ENCODE data around the gene AK2. TPM values are rescaled to one million over a fixed set of nuclear protein-coding genes. Genes with fewer than 3 reads are reported as not detected.

AK2 gene
- total RNA-seq, 1 experiment from 2014 or later: 390 TPM

- no peaks in the 10 kb centered on the region for H3K9me3 Mint-ChIP-seq (ENCODE audit: unreplicated experiment)
- H3K27me3 Mint-ChIP-seq (ENCODE audit: insufficient read depth, unreplicated experiment): no peaks in the 10 kb centered on the region
- no TSS peak for BruUV-seq (replicated peaks)
- ChIA-PET POLR2A (interaction anchor here (0.6 to 1.4 kb wide), 5 partner anchors 9 to 1757 kb away, joined by 3 to 5 read pairs (median 4); no protein-coding TSS in a partner anchor), CTCF (interaction anchor here (0.7 to 2.1 kb wide), 10 partner anchors 13 to 146 kb away, joined by 3 to 8 read pairs (median 4); no protein-coding TSS in a partner anchor)
- intact Hi-C loops (cut with micrococcal nuclease): no loop called here
- H3K4me3 Mint-ChIP-seq (ENCODE audit: unreplicated experiment): no peak overlapping the region
- no peak overlapping the region for H3K27ac Mint-ChIP-seq (ENCODE audit: low read depth, unreplicated experiment)
- no peak for DNase-seq (ENCODE audit: unreplicated experiment)
- TF ChIP-seq CTCF (IDR thresholded peaks at IDR 0.05; ENCODE audit: unreplicated experiment): no peak
- no peaks in the 10 kb centered on the region for H3K4me1 Mint-ChIP-seq (ENCODE audit: insufficient read depth, unreplicated experiment)
- peaks cover 83% of the 10 kb centered on the region for H3K36me3 Mint-ChIP-seq (ENCODE audit: insufficient read depth, unreplicated experiment)
Observed at GRCh38 chr1:33021567-33022431, 14.9 kb downstream of the AK2 start.

- ChIA-PET CTCF (no interaction called here), POLR2A (interaction anchor here (1.7 kb wide), 1 partner anchor 17 kb away, joined by 6 read pairs; no protein-coding TSS in a partner anchor)
- no peak overlapping the region for H3K27ac Mint-ChIP-seq (ENCODE audit: low read depth, unreplicated experiment)
- no TSS peak for BruUV-seq (replicated peaks)
- intact Hi-C loops (cut with micrococcal nuclease): no loop called here
- H3K9me3 Mint-ChIP-seq (ENCODE audit: unreplicated experiment): no peaks in the 10 kb centered on the region
- H3K27me3 Mint-ChIP-seq (ENCODE audit: insufficient read depth, unreplicated experiment): no peaks in the 10 kb centered on the region
- H3K36me3 Mint-ChIP-seq (ENCODE audit: insufficient read depth, unreplicated experiment): peaks cover 98% of the 10 kb centered on the region
- H3K4me1 Mint-ChIP-seq (ENCODE audit: insufficient read depth, unreplicated experiment): no peaks in the 10 kb centered on the region
- DNase-seq (ENCODE audit: unreplicated experiment): no peak
- H3K4me3 Mint-ChIP-seq (ENCODE audit: unreplicated experiment): no peak overlapping the region
- TF ChIP-seq CTCF (IDR thresholded peaks at IDR 0.05; ENCODE audit: unreplicated experiment): no peak
Observed at GRCh38 chr1:33018112-33018511, 18.6 kb downstream of the AK2 start.

- H3K4me1 Mint-ChIP-seq (ENCODE audit: insufficient read depth, unreplicated experiment): no peaks in the 10 kb centered on the region
- ChIA-PET POLR2A (interaction anchor here (0.7 to 1.7 kb wide), 3 partner anchors 18 to 54 kb away, joined by 3 to 6 read pairs (median 3); no protein-coding TSS in a partner anchor), CTCF (interaction anchor here (0.5 kb wide), 1 partner anchor 15 kb away, joined by 3 read pairs; no protein-coding TSS in a partner anchor)
- no peak overlapping the region for H3K27ac Mint-ChIP-seq (ENCODE audit: low read depth, unreplicated experiment)
- DNase-seq (ENCODE audit: unreplicated experiment): no peak
- intact Hi-C loops (cut with micrococcal nuclease): no loop called here
- TF ChIP-seq CTCF (IDR thresholded peaks at IDR 0.05; ENCODE audit: unreplicated experiment): no peak
- H3K27me3 Mint-ChIP-seq (ENCODE audit: insufficient read depth, unreplicated experiment): no peaks in the 10 kb centered on the region
- H3K4me3 Mint-ChIP-seq (ENCODE audit: unreplicated experiment): no peak overlapping the region
- H3K9me3 Mint-ChIP-seq (ENCODE audit: unreplicated experiment): no peaks in the 10 kb centered on the region
- H3K36me3 Mint-ChIP-seq (ENCODE audit: insufficient read depth, unreplicated experiment): peaks cover 98% of the 10 kb centered on the region
- BruUV-seq (replicated peaks): no TSS peak
Observed at GRCh38 chr1:33017175-33017574, 19.5 kb downstream of the AK2 start.

GRCh38 chr1:33015216-33015615 lies 21.5 kb downstream of the AK2 start:
- ChIA-PET POLR2A (interaction anchor here (0.6 to 1.2 kb wide), 8 partner anchors 9 to 112 kb away, joined by 3 to 5 read pairs (median 3); partner anchors contain the start of gene RNF19B), CTCF (interaction anchor here (0.6 kb wide), 1 partner anchor 234 kb away, joined by 5 read pairs; no protein-coding TSS in a partner anchor)
- no peak overlapping the region for H3K4me3 Mint-ChIP-seq (ENCODE audit: unreplicated experiment)
- DNase-seq (ENCODE audit: unreplicated experiment): no peak
- TF ChIP-seq CTCF (IDR thresholded peaks at IDR 0.05; ENCODE audit: unreplicated experiment): no peak
- no peaks in the 10 kb centered on the region for H3K27me3 Mint-ChIP-seq (ENCODE audit: insufficient read depth, unreplicated experiment)
- peaks cover 15% of the 10 kb centered on the region for H3K4me1 Mint-ChIP-seq (ENCODE audit: insufficient read depth, unreplicated experiment)
- H3K9me3 Mint-ChIP-seq (ENCODE audit: unreplicated experiment): no peaks in the 10 kb centered on the region
- no TSS peak for BruUV-seq (replicated peaks)
- peaks cover 98% of the 10 kb centered on the region for H3K36me3 Mint-ChIP-seq (ENCODE audit: insufficient read depth, unreplicated experiment)
- no peak overlapping the region for H3K27ac Mint-ChIP-seq (ENCODE audit: low read depth, unreplicated experiment)
- intact Hi-C loops (cut with micrococcal nuclease): no loop called here
